Uterus (tissue), 2 donors: ENCODE data around the gene TIMM44.
"Not testable (repeated sequence)": the region's sequence is repeated elsewhere in the genome, so short reads cannot be mapped to it uniquely, and the experiment has no call there.

Experiments used
- POLR2A ChIP-seq, 2 donors: fragments of 450-650 bp; IDR thresholded peaks; one replicate each; pipeline ENCODE4 v1.6.1; 2016; ENCODE audit warnings: antibody characterized with exemption in 2 of 2, mild to moderate bottlenecking in 1 of 2, moderate library complexity in 1 of 2
- TF ChIP-seq, protein P1 (sequence below), 4 experiments: fragments of 200-600 bp in 2 of 4; fragments of 450-650 bp in 2 of 4; sonication (generic) in 2 of 4; IDR thresholded peaks; one replicate each; pipeline ENCODE4 v1.5.1; 2016 to 2019; ENCODE audit warnings: antibody characterized with exemption in 4 of 4, mild to moderate bottlenecking in 2 of 4, moderate library complexity in 1 of 4

DNA sequence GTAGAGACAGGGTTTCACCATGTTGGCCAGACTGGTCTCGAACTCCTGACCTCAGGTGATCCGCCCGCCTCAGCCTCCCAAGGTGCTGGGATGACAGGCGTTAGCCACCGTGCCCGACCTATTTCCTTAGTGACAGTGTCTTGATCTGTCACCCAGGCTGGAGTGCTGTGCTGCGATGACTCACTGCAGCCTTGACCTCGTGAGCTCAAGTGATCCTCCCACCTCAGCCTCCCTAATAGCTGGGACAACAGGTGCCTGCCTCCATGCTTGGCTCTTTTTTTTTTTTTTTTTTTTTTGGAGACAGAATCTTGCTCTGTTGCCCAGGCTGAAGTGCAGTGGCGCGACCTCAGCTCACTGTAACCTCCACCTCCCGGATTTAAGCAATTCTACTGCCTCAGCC, 13.4 kb downstream of the TIMM44 start:
- TF ChIP-seq, protein P1, sequence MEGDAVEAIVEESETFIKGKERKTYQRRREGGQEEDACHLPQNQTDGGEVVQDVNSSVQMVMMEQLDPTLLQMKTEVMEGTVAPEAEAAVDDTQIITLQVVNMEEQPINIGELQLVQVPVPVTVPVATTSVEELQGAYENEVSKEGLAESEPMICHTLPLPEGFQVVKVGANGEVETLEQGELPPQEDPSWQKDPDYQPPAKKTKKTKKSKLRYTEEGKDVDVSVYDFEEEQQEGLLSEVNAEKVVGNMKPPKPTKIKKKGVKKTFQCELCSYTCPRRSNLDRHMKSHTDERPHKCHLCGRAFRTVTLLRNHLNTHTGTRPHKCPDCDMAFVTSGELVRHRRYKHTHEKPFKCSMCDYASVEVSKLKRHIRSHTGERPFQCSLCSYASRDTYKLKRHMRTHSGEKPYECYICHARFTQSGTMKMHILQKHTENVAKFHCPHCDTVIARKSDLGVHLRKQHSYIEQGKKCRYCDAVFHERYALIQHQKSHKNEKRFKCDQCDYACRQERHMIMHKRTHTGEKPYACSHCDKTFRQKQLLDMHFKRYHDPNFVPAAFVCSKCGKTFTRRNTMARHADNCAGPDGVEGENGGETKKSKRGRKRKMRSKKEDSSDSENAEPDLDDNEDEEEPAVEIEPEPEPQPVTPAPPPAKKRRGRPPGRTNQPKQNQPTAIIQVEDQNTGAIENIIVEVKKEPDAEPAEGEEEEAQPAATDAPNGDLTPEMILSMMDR (IDR thresholded peaks at IDR 0.05): not testable (repeated sequence)
- TF ChIP-seq POLR2A (IDR thresholded peaks at IDR 0.05): not testable (repeated sequence)
